GM21381 (cell line): ENCODE results near the gene TMEM243.
"Not testable (repeated sequence)": the region's sequence is repeated elsewhere in the genome, so short reads cannot be mapped to it uniquely, and the experiment has no call there.

Source experiments
- ATAC-seq: cut with Tn5 transposase; IDR thresholded peaks from one replicate; pipeline ENCODE4 v1.9.1; 2021; ENCODE audit warnings: mild to moderate bottlenecking, moderate library complexity; ENCODE audit not compliant: unreplicated experiment

TMEM243 gene, protein sequence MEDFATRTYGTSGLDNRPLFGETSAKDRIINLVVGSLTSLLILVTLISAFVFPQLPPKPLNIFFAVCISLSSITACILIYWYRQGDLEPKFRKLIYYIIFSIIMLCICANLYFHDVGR

GRCh38 chr7:87219545-87220025, at the start of gene TMEM243:
Gene TMEM243 (minus strand): TSS chr7:87219732. CDS start chr7:87219503, 229 bp downstream.
- peak; percentile 50 for ATAC-seq

DNA sequence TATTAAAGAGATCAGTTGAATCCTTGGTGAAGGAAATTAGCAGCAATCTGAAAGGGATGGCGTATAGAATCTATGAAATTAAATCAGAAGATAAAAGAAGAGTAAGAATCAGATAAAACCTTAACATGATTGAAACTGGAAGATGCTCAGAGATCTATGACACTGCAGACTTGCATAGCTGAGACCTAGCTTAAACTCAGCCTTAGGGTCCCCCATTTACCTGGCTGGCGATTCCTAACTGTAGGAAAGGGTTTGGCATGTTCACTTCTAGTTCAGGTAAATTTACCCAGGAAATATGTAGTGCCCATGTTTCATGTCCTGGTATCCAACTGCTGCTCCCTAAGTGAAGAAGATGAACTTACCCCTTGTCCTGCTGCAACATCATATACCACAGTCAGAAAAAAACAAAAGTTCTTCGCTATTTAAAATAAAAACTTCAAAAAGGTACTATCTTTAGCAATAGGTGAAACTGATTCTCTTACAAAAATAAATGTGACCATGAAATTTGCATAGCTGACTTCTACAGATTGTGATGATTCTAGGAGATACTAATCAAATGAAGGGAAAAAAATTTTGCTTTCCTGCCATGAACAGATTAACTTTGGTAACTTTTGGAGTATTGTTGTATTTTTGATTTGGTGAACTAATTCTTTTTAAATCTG, 47.8 kb upstream of the TMEM243 start:
- peak; percentile 72 for ATAC-seq

- no peak for ATAC-seq
These were observed 44.0 kb upstream of the TMEM243 start for GRCh38 chr7:87263537-87263936.

DNA sequence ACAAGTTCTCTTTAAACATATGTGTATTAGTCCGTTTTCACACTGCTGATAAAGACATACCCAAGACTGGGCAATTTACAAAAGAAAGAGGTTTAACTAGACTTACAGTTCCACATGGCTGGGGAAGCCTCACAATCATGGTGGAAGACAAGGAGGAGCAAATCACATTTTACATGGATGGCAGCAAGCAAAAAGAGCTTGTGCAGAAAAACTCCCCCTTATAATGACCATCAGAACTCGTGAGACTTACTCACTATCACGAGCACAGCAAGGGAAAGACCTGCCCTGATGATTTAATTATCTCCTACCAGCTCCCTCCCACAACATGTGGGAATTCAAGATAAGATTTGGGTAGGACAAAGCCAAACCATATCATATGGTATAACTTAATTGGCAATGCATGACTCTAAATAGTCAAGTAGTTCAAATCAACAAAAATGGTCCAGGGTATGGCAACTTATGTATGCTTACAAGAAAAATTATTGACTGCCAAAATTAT, 34.1 kb upstream of the TMEM243 start:
- no peak for ATAC-seq

GRCh38 chr7:87245671-87246070, 26.1 kb upstream of the TMEM243 start:
- not testable (repeated sequence) for ATAC-seq

DNA sequence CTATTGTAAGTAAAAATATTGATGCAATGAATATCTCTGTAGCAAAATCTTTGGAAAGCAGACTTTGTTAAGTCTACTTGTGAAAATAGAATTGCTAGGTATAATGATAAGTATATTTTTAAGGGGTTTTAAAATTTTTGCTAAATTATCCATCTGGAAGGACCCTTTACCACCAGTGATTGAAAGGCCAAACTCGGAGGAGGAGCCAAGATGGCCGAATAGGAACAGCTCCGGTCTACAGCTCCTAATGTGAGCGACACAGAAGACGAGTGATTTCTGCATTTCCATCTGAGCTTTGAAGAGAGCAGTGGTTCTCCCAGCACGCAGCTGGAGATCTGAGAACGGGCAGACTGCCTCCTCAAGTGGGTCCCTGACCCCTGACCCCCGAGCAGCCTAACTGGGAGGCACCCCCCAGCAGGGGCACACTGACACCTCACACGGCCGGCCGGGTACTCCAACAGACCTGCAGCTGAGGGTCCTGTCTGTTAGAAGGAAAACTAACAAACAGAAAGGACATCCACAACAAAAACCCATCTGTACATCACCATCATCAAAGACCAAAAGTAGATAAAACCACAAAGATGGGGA, 19.0 kb upstream of the TMEM243 start:
- ATAC-seq = not testable (repeated sequence)

- no peak for ATAC-seq
These were observed 15.4 kb upstream of the TMEM243 start for GRCh38 chr7:87234949-87235348.

- ATAC-seq = no peak
These were observed 12.2 kb upstream of the TMEM243 start for GRCh38 chr7:87231711-87232110.

DNA sequence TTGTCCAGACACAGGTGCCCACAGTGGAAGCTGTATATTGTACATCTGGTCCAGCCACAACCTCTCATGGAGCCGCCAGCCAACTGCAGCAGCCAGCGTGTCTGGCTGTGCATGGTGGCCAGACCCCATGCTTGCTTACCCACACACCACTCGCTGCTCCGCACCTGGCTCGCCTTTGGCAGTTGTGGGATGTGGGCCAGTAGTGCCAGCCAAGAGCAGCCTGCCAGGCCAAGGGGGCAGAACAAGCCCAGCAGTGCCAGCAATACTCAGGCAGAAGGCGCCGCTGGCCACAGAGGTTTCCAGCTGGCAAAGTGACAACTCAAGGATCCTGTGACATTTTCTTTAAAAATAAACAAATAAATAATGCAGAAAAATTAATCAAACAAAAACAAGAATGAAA, 11.7 kb upstream of the TMEM243 start:
- no peak for ATAC-seq

GRCh38 chr7:87226495-87226894, 7.0 kb upstream of the TMEM243 start:
- ATAC-seq = no peak

GRCh38 chr7:87225696-87226095, 6.2 kb upstream of the TMEM243 start:
- ATAC-seq = no peak

- no peak for ATAC-seq
These were observed 4.1 kb upstream of the TMEM243 start for GRCh38 chr7:87223666-87224065.

GRCh38 chr7:87220734-87221215, 1.2 kb upstream of the TMEM243 start:
- no peak for ATAC-seq

DNA sequence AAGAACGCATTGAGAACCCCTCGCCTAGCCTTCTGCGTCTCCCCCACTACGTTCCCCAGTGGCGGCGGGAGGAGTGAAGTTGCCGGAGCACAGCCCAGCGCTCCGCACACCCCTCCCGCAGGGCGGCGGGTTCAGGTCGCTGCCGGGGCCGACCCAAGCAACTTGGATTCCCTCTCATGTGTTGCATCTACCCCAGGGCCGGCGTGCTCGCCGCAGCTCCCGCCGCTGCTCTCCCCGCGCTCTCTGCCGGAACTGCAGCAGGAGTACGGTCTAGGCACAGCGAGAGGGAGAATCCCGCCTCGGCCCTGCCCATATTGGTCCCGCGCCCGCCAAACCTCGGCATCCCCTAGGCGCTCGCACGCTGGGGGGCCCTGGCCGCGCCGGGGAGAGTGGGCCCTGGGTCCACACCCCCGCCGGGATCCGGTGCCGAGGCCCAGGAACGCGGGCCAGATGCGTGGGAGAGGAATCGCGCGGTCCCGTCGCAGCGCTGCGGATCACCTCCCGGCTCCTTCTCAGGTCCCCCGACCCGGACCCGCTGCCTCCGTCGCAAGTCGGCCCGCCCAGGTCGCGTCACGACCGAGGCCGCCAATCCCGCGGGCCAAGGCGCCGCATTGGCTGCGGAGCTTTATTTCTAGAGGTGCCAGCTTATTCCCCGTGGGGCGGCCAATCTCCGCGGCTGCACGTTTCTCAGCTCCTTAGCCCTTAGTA, 648 bp upstream of the TMEM243 start:
- peak; percentile 34 for ATAC-seq

GRCh38 chr7:87218796-87219544, 562 bp downstream of the TMEM243 start:
- ATAC-seq = peak; percentile 0

DNA sequence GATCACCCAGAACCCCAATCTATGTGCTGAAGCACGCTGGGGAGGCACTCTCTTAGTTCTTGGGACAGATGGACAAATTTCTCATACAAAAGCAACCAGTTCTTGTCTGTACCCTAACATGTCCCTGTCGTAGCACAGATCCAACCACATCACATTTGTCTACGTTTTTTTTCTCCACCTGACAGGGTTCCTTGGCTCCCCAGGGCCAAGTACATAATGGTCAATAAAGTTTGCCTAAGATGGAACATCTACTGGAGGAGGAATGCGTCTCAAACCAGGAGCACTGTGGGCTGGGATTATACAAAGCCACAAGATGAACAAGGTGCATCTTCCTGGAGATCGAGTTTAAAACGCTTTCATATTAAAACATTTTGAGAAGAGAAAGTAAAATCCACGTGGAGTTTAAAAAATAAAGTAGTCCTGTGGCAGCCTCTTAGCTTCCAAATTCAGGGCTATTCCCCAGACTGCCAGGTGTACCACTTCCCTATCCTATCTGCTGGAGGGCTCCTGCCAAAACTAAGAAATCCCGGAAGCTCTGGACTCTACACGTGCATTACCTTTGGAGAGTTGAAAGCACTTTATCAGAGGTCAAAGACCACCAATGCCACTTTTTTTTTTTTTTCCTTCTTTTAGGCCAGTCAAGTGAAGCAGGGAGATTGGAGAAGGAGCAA, 1.4 kb downstream of the TMEM243 start:
- ATAC-seq = no peak

DNA sequence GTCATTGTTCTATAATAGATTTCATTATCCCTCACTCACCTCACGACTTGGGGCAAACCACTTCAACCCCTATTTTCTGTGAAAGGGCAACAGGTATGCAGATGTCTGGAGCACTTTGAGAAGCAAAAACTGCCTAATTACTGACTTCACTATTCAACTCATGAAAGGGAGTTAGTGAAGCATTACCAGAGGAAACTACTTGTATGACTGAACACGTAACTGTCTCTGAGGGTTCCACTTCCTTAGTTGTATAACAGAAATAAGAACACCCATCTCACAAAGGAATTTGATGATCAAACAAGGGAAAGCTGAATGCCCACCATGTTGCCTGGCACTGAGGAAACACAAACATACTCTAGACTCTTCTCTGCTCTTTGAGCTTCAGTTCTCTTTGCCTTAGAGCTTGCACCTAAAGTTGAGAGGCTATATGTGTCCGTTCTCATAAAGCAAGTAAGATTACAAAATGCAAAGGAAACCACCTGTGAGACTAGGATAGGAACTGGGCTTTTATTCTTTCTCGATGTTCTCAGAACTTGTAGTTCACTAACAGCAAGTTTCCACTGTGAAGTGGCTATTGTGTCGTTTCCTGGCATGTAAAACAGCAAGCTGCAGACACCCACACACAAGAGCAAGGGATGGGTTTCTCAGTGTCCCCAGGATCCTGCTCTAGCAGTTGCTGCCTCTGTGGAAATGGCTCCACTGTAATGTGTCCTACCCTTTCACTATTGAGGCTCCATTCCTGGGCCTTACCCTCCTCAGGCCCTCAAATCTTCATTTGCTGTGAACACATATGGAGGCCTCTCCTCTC, 2.6 kb downstream of the TMEM243 start:
- peak; percentile 54 for ATAC-seq

- no peak for ATAC-seq
These were observed 4.5 kb downstream of the TMEM243 start for GRCh38 chr7:87215046-87215445.

- no peak for ATAC-seq
These were observed 5.7 kb downstream of the TMEM243 start for GRCh38 chr7:87213811-87214210.
